ENCODE results near the gene ARHGAP15.
"Not testable (repeated sequence)": the region's sequence is repeated elsewhere in the genome, so short reads cannot be mapped to it uniquely, and the experiment has no call there.

ARHGAP15 gene

DNA sequence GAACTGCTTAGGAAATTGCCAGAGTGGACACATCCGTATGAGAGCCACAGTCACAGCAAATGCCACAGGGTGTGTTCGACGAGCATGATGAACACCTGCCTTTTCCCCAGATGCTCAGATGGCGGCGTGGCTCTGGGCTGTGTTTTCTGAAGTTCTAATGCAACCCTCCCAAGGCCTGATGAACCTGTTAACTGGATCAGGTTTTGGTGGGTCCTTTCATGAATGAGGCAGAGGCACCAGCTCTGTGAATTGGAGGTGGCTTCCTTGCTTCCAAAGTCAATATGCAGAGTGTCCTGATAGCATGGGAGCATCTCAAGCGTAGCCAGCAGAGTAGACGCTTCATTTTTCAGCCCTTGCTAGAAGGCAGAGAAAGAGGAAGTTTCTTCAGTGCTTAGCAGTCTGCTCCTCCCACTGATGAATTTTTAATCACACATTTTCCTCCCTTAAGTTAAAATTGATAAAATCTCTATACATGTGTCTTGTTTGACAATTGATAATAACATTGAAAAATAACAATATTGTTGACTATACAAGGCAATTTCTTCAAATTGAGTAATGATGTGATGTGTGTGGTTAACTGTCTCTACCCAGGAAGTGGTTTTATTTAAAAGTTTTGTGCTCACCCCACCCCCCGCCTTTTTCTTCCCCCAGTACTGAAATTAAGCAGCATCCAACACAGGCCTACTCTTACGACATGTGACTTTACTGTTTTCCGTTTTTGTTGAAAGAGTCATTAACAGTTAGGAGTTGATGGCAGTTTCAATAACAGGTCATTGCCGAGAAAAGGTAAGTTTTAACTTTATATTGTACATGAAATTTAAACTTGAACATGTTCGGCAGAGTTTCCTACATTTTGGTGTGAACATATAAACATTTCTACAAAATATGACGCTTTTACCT, at the start of gene ARHGAP15:
TSS of gene ARHGAP15 (plus strand) at position 739 of the 900 bp plus-strand sequence.
- DNase-seq: no peak

DNA sequence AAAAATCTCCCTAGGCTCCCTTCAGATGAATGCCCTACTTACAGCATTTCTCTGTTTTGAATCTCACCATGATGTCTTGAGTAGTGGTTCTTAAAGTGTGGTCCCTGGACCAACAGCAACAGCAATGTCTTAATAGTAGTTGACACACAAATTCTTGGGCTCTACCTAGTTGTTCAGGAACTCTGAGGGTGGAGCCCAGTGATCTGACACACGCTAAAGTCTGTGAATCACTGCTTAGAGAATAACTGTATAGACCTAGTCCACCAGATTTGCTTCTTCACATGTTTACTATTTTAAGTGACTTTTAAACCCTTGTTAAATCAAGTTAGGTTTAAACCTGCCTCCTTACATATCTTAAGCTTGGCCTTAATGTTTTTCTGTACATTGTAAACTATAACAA, 47.6 kb upstream of the ARHGAP15 start:
- no peak for DNase-seq

DNA sequence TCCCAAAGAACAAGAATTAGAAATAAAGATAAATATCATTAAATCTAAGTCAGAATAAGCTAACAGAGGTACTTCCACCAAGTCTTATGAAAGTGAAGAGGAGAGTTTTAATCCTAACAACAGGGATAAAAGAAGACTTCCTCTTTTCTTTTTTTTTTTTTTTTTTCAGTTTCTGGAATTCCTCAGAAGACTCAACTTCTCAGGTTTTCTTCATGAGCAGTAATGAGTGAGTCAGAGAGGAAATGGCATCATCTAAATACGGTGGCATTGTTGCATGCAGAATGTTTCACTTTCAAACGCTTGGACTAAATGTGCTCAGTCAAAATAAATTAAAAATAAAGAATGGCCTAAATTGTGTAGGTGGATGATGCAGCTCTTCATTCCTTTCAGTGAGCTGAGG, 45.6 kb upstream of the ARHGAP15 start:
- no peak for DNase-seq

DNA sequence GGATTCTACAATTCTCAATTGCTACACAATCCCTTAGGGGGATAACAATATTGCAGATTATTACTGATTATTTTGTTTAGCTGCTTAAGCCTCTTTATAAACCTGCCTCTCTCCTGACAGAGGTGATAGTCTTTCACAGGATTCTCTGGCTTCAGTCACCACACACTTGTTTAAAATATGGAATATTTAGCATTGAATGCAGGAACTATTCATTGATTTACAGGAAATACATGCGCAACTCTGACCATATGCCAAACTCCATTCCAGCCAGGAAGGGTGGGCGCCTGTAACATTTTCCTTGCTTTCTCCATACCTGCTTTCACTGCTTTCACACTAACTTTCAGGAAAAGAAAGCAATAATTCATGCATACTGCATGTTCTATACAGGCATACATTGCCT, 44.8 kb upstream of the ARHGAP15 start:
- no peak for DNase-seq

DNA sequence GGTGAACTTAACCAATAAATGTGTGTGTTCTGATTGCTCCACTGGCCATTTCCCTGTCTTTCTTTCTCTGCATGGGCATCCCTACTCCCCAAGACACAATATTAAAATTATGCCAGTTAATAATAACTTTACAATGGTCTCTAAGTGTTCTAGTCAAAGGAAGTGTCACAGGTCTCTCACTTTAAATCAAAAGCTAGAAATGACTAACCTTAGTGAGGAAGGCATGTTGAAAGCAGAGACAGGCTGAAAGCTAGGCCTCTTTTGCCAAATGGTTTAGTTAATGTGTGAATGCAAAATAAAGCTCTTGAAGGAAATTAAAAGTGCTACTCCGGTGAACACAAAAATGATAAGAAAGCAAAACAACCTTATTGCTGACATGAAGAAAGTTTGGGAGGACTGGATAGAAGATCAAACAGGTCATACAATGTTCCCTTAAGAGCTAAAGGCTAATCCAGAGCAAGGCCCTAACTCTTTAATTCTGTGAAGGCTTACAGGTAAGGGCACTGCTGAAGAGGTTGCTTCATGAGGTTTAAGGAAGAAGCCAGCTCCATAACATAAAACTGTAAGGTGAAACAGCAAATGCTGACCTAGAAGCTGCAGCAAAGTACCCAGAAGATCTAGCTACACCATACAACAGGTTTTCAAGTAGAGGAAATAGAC, 44.0 kb upstream of the ARHGAP15 start:
- DNase-seq: no peak

DNA sequence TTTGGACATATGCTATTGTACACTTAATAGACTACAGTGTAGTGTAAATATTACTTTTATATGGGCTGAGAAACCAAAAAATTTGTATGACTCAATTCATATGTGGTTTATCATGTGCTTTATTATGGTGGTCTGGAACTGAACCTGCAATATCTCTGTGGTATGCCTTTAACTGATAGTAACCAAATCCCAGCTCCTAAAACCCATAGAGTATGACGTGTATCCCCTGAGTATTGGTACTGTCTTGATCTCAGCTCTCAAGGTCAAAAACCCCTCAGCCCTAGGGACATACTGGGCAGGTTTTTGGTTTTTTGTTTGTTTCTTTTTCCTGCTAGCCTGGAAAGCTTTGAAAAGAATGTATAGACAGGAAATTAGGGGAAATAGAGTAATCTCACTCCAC, 42.2 kb upstream of the ARHGAP15 start:
- DNase-seq: no peak

DNA sequence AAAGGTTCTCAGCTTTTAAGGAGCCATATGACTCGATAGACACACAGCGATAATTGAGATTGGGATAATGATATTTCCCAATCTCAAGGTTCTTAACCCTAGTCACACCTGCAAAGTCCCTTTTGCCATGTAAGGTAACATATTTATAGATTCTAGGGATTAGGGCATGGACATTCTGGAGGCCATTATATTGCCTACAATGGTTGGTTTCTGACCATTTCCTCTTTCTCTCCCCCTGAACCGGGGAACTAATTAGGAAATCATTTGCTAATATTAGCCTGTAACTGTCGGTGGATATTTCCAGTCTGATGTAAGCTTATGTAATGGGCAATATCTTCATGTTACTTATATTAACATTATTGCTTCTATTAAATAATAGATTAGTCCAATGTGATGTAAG, 40.8 kb upstream of the ARHGAP15 start:
- no peak for DNase-seq

DNA sequence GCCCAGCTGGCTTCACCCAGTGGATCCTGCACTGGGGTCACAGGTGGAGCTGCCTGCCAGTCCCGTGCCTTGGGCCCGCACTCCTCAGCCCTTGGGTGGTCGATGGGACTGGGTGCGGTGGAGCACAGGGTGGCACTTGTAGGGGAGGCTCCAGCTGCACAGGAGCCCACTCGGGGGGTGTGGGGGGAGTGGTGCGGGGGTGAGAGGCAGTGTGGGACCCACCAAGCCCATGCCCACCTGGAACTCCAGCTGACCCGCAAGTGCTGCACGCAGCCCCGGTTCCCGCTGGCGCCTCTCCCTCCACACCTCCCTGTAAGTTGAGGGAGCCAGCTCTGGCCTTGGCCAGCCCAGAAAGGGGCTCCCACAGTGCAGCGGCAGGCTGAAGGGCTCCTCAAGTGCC, 39.7 kb upstream of the ARHGAP15 start:
- not testable (repeated sequence) for DNase-seq

DNA sequence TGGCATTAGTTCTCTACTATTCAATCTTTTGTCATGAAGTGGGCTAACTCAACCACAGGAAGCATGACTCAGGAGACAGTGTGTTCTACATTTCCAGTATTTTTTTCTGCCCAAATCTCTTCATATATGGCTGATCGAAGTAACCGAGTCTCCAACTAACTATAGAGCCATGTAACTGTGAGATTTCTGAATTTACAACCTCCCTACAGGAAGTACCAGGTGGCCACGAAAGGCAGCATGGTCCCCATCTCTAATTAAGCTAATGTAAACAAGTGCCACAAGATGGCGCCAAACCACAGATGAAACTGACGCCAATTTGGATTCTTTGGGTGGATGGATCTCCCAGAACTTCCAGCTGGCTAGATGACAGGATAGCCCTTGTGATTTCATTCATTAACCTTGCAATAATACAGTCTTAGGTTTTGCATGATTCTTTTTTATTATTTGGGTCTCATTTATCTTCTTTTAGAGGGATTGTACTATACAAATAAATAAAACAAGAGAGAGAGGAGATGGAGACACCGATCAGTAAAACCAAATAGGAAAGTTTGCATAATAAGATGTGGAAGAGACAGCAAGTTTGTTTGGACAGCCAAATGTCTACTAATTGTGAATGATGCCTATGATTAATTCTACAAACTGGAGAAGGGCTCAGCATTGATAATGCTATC, 18.3 kb upstream of the ARHGAP15 start:
- peak; percentile 39 for DNase-seq

DNA sequence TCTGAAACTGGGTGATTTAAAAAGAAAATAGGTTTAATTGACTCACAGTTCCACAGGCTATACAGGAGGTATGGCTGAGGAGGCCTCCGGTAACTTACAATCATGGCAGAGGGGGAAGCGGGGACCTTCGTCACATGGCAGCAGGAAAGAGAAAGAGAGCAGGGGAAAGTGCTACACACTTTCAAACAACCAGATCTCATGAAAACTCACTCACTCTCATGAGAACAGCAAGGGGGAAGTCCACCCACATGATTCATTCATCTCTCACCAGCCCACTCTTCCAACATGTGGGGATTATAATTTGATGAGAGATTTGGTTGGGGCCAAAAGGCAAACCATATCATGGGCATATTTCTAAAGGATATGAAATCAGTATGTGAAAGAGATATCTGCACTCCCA, 12.0 kb upstream of the ARHGAP15 start:
- DNase-seq: no peak

DNA sequence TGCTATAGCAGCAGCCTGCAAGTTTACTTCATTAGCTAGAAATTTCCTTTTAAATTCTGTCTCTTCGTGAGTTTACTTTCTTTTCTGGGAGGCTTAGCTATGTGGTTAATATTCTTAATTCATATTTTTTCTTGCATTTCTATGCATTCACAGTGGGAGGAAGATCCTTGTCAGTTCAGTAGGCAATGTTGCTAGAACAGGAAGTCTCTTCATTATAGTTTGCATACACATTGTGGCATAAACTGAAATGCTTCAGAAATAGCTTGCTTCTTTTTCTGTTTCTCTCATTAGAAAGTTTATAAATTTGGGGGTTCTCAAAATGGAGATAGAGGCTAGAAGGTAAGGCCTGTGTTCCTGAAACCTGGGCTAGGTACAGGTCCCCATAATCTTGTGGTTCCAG, 8.1 kb upstream of the ARHGAP15 start:
- no peak for DNase-seq

DNA sequence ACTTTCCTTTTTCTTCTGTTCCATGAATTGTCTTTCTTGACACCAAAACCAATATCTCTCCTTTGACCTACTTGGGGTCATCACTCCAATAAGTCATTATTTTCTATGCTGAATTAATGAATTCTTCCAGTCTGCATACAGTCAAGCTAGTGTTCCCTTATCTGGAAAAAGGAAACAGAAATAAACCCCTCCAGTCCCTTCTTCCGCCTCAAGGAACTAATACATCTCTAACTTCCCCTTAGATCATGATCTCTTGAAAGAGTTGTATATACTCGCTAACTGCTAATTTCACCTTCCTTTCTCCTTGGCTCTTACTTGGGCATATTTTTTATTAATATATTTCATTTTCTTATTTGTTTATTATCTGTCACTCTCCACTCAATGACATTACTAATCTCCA, 7.3 kb upstream of the ARHGAP15 start:
- no peak for DNase-seq

DNA sequence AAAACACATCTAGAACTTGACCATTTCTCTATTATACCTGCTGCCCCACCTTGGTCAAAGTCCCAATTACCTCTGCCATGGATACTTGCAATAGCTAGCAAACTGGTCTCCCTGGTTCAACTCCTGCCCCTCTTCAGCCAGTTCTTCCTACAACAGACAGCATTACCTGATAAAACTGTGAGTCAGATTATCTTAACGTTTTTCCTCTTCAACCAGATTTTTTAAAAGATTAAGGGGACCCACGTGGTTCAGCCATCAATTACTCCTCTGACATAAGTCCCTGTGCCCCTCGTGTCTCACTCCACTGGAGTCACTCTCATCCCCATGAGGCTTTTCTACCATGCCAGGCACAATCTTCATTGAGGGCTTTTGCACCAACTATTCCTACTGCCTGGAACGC, 5.3 kb upstream of the ARHGAP15 start:
- DNase-seq: no peak

DNA sequence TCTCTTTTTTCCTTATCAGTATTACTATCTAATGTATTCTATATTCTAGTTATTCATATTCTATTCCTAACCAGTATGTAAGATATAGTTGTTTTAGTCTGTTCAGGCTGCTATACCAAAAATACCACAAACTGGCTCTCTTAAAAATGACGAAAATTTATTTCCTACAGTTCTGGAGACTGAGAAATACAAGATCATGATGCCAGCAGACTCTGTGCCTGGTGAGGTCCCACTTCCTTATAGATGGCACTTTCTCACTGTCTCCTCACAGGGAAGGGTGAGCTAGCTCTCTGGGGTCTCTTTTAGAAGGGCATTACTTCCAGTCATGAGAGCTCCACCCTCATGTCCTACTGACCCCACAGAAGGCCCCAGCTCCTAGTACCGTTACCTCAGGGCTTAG, 4.8 kb upstream of the ARHGAP15 start:
- no peak for DNase-seq

DNA sequence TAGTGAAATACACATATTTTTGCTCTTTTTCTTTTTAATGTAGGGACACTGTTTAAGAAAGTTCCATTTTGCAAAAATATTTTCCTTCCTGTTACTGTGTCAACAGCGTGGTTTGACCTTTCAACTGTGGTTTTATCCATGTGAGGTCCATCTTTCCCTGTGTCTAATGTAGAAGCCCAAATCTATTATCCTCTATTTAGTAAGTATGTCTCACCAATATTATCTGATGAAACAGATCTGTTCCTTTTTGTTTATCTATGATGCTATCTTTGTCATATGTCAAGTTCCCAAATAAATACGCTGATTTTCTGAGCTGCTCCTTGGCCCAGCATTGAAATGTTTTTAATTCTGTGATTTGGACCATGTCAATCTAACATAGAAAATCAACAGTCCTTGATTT, 3.5 kb upstream of the ARHGAP15 start:
- no peak for DNase-seq

DNA sequence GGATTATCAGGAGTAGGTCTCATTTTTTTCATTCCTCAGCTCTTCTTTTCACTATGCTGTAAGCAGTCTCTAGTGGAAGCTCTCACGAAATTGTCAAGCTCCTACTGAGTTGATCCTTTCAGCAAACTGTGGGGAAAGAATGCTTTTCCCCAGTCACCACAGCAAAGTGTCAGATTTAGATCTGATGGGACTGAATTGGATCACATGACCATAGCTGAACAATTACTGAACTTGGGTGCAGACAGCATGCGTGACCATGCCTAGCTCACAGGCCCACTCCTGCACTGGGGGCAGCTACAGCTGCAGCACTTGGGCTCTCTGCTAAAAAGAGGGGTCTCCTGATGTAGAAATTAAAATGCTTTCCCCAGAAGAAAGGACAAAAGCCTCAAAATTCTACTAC, 3.1 kb downstream of the ARHGAP15 start:
- no peak for DNase-seq

DNA sequence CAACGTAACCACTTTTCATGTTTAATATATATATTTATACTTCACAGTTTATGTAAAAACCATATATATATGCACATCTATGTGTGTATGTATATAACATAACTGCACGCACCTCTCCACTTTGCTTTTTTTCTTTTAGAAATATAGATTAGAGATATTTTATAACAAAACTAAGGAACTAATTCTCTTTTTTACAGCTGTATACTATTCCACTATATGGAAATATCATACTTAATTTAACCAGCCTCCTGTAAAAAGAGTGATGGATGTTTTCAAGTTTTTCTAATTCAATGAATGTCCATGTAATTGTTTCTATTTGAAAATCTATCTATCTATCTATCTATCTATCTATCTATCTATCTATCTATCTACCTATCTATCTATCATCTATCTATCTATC, 4.6 kb downstream of the ARHGAP15 start:
- no peak for DNase-seq

DNA sequence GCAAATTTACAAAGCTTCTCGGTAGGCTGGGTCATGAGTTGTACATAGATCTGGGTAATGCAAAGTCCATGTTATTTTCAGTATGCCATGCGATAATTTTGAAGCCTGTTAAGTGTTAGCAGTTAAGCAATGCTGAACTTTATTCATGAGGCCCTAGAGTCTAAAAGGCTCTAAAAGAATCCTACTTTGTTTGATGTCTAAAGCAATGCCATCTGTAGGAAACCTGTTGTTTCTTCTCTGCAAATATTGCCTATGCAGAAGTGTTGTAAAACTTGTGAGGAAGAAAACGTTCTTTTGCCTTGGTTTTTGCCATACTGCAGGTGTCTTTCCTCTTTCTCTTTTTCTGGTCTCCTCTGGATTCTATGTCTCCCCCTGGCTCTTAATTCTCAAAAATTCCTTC, 9.1 kb downstream of the ARHGAP15 start:
- no peak for DNase-seq

DNA sequence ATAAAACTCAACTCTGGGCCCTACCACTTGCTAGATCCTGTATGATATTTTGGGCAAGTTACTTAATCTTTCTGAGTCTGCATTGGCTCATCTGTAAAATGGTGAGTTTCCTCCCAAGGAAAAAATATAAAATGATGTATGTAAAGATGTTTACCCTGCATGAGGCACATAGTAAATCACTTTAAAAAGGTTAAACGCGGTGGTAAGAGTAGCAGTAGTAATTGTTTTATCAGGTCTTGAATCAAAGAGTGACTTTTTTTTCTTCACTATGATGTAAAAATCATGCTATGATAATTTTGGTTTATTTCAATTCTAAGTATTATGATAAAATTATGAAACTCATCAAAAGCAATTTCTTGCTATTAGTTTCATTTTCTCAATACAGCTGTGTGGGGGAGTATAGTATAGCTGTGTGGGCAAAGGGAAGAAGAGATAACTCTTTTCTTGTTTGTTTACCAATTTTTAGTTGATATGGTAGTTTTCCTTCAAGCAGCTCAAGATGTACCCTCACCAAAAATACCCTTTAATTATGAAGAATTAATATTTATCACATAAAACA, 10.7 kb downstream of the ARHGAP15 start:
- DNase-seq: no peak

DNA sequence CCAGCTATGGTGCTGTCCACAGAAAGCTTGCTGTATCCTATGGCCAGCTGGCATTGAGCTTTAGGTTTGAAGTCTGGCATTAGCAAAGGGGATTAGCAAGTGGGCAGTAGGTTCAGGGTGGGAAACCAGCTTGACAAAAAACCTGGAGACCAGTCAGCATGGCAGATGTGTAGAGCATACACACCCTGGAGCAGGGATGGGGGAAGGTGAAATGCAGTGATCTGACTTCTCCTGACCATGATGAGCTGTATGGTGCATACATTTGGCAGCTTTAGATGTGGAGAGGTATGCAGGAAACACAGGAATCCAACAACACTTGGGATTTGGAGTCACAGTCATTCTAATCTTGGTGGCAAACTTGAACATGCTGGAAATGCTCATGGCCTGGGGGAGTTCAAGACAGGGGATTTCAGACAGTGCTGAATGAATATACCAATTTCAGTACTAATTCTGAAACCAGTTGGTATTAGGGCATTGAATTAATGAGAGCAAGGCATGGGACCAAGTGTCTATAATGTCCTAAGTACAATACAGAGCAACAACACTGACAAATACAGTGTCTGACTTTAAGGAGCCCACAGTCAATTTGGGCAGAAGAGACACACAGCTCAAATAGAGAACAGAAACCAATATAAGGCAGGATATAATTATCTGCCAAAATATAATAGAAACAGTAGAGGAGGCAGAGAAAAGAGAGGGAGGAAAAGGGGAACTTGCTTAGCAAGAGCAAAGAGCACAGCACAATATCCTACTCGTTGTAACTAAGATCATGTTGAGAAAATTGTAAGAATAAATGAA, 11.8 kb downstream of the ARHGAP15 start:
- DNase-seq: no peak

DNA sequence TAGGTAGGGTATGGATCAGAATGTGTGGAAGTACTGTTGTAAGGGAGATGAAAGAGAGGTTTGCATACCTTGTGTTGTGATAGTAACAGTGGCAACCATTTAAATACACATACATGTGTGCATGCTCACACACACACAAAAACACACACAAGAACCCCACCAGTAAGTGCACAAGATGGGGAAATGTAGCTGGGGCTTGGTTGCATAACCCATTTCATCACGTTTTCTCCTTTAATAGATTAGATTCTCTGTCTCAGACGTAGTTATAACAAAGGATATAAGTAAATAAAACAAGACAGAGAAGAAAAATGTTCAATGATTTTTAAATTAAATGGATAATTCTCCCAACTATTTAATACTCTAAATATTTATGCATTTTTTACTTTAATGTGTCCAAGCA, 13.4 kb downstream of the ARHGAP15 start:
- no peak for DNase-seq

DNA sequence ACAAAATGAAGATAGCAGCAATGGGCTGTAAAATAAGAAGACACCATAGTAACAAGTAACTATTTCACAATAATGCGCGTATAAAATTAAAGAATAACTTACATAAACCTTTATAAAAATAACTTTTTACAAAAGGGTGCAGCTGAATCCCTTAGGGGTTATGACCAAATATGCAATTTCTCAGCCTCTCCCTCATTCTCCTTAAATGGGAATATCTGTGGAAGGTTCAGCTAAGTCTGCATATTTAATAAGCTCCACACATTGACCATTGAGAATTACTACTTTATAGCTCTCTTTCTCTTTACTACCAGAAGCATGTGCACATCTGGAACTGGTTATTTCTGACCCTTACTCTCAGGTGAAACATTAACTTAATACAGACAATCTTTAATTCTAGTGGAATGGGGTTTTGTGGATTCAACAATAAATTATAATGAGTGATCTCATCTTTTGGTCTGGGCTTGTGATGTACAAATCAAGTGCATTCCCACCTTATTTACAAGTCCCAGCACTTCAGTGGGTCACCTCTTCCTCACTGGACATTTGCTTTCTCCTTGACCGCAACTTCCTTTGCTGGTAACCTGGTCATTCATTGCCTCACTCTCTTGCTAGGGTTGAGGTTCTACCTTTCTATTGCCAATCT, 15.7 kb downstream of the ARHGAP15 start:
- DNase-seq: no peak

Data from NCI-H226 (cell line).